ENCODE results near the gene ATXN7L2.

The ATXN7L2 gene

DNA sequence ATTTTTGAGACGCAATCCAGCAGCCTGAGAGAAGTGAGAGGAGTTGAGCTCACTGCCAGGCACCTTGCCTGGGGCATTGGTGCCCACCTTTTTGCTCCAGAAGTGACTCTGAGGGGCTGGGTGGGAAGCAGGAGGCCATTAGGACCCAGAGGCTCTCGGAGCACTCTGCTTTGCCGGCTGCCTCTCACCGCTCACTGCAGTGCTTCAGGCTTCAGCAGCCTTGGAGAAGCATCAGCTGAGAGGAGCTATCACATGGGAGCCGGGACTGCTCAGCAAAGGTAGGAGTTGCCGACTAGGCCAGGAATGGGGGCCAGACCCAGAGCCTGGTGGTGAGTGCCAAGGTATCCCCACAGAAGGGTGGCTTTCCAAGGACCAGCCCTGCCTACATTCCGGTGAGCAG, 56.0 kb downstream of the ATXN7L2 start, which contains the start of gene GPR61:
TSS of gene GPR61 (plus strand) at position 197 of the 400 bp plus-strand sequence. CDS start 3,151 bp downstream, outside the sequence.
- no peaks in the 10 kb centered on the region for H4K20me1 ChIP-seq (ENCODE audit: insufficient read depth, low read length)
- no peak within 1 kb of the TSS for H2AFZ ChIP-seq (ENCODE audit: low read length)
- no peak for DNase-seq
- TF ChIP-seq EZH2phosphoT487 (IDR thresholded peaks at IDR 0.05; ENCODE audit: low read length) = no peak
- TF ChIP-seq, protein P1, sequence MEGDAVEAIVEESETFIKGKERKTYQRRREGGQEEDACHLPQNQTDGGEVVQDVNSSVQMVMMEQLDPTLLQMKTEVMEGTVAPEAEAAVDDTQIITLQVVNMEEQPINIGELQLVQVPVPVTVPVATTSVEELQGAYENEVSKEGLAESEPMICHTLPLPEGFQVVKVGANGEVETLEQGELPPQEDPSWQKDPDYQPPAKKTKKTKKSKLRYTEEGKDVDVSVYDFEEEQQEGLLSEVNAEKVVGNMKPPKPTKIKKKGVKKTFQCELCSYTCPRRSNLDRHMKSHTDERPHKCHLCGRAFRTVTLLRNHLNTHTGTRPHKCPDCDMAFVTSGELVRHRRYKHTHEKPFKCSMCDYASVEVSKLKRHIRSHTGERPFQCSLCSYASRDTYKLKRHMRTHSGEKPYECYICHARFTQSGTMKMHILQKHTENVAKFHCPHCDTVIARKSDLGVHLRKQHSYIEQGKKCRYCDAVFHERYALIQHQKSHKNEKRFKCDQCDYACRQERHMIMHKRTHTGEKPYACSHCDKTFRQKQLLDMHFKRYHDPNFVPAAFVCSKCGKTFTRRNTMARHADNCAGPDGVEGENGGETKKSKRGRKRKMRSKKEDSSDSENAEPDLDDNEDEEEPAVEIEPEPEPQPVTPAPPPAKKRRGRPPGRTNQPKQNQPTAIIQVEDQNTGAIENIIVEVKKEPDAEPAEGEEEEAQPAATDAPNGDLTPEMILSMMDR (IDR thresholded peaks at IDR 0.05; ENCODE audit: low read length) = no peak
- no peak for TF ChIP-seq EZH2 (optimal IDR thresholded peaks at IDR 0.05; ENCODE audit: low read depth, low read length)
- H3K9me2 ChIP-seq (replicated peaks; ENCODE audit: insufficient read depth, low read length) = no peaks in the 10 kb centered on the region
- no peak within 1 kb of the TSS for H3K4me2 ChIP-seq (ENCODE audit: low read depth, low read length)
- no peaks in the 10 kb centered on the region for H3K36me3 ChIP-seq (replicated peaks; ENCODE audit: insufficient read depth, low read length)
- no peaks in the 10 kb centered on the region for H3F3A ChIP-seq (ENCODE audit: insufficient read depth, low read length)
- no peak within 1 kb of the TSS for H3K9ac ChIP-seq (ENCODE audit: low read length)
- H3K27me3 ChIP-seq (replicated peaks; ENCODE audit: insufficient read depth, low read length) = no peaks in the 10 kb centered on the region
- H3K4me1 ChIP-seq (ENCODE audit: low read length) = no peaks in the 10 kb centered on the region
- H3K79me2 ChIP-seq (ENCODE audit: low read length) = no peaks in the 10 kb centered on the region
- no peaks in the 10 kb centered on the region for H3K9me3 ChIP-seq (replicated peaks; ENCODE audit: insufficient read depth, low read length)
- no peak within 1 kb of the TSS for H3K27ac ChIP-seq (ENCODE audit: low read length)
- H3K4me3 ChIP-seq (ENCODE audit: low read length) = no peak within 1 kb of the TSS

DNA sequence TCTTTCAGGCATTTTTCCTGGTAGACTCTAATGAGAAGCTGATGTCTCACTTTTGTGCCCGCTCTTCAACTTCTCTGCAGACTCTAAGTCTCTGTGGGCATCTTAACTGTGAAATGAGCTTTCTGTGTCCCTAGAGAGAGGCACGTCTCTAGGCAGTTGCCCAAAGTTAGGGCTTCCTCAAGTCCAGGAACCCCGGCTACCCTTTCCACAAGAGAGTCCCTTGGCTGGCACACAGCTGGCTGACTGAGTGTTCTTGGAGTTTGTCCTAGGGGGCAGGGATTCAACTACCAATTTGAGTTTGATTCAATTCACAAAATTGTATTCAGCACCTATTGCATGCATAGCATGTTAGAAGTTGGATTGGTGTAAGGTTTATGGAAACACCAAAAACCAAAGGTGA, 57.4 kb downstream of the ATXN7L2 start:
- no peak for TF ChIP-seq EZH2 (optimal IDR thresholded peaks at IDR 0.05; ENCODE audit: low read depth, low read length)
- TF ChIP-seq, protein P1 (IDR thresholded peaks at IDR 0.05; ENCODE audit: low read length) = no peak
- TF ChIP-seq EZH2phosphoT487 (IDR thresholded peaks at IDR 0.05; ENCODE audit: low read length) = no peak
- Histone ChIP-seq H3K4me2 (ENCODE audit: low read depth, low read length) (no peak overlapping the region), H2AFZ (ENCODE audit: low read length) (no peak overlapping the region), H4K20me1 (ENCODE audit: insufficient read depth, low read length) (no peaks in the 10 kb centered on the region), H3F3A (ENCODE audit: insufficient read depth, low read length) (no peaks in the 10 kb centered on the region), H3K27me3 (replicated peaks; ENCODE audit: insufficient read depth, low read length) (no peaks in the 10 kb centered on the region), H3K9me3 (replicated peaks; ENCODE audit: insufficient read depth, low read length) (no peaks in the 10 kb centered on the region), H3K27ac (ENCODE audit: low read length) (no peak overlapping the region), H3K4me3 (ENCODE audit: low read length) (no peak overlapping the region), H3K9me2 (replicated peaks; ENCODE audit: insufficient read depth, low read length) (no peaks in the 10 kb centered on the region), H3K36me3 (replicated peaks; ENCODE audit: insufficient read depth, low read length) (no peaks in the 10 kb centered on the region), H3K9ac (ENCODE audit: low read length) (no peak overlapping the region), H3K79me2 (ENCODE audit: low read length) (no peaks in the 10 kb centered on the region), H3K4me1 (ENCODE audit: low read length) (no peaks in the 10 kb centered on the region)
- DNase-seq = no peak

Measured in MM.1S (cell line).